ENCODE measurements around the gene PLSCR1.

DNA sequence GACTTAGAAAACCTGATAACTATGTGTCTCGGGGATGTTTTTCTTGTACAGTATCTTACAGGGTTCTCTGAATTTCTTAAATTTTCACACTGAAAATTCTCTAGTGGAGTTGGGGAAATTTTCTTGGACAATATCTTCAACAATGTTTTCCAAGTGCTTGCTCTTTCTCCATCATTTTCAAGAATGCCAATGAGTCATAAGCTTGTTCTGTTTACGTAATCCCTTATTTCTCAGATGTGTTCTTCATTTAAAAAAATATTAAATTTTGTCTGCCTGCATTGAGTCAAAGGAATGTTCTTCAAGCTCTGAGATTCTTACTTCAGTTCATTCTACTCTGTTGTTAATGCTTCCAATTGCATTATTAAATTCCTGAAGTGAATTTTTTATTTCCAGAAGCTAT is 53.1 kb downstream of the PLSCR1 start:
- TF ChIP-seq, protein P1, sequence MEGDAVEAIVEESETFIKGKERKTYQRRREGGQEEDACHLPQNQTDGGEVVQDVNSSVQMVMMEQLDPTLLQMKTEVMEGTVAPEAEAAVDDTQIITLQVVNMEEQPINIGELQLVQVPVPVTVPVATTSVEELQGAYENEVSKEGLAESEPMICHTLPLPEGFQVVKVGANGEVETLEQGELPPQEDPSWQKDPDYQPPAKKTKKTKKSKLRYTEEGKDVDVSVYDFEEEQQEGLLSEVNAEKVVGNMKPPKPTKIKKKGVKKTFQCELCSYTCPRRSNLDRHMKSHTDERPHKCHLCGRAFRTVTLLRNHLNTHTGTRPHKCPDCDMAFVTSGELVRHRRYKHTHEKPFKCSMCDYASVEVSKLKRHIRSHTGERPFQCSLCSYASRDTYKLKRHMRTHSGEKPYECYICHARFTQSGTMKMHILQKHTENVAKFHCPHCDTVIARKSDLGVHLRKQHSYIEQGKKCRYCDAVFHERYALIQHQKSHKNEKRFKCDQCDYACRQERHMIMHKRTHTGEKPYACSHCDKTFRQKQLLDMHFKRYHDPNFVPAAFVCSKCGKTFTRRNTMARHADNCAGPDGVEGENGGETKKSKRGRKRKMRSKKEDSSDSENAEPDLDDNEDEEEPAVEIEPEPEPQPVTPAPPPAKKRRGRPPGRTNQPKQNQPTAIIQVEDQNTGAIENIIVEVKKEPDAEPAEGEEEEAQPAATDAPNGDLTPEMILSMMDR (IDR thresholded peaks at IDR 0.05): no peak
- no peak for TF ChIP-seq POLR2AphosphoS5 (IDR thresholded peaks at IDR 0.05)
